ENCODE measurements around the gene LRRC23.

The LRRC23 gene

DNA sequence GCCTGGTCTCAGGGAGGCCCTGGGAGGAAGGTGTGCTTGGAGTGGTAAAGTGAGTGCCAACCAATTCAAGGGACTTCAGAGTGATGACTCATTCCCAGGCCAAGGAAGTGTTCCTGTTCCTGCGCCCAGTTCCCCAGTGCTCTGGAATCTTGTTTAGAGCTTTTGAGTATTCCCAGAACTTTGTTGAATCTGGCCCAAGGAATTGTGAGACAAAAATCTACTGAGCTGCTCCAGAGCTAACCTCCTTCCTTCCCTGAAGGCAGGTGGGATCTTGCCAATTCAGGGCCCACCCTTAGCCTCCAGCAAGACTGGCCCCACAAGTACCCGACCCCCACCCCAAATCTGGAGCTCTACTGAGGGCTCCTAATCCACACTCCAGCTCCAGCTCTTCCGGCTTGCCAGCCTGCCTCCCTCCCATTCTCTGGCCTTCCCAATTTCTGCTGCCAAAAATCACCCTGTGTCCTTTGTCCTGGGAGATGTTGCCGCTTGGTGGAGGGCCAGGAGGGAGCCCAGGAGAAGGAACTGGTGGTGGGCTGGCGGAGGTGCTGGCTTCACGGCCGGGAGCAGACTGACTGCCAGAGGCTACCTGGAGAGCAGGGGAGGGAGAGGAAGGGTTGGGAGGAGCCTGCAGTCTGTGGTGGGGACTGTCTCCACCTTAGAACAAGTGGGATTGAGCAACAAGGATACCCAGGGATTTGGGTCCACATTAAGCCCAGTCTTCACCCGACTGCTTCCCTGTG, 21.1 kb downstream of the LRRC23 start:
- DNase-seq (ENCODE audit: low read depth), result no peak

DNA sequence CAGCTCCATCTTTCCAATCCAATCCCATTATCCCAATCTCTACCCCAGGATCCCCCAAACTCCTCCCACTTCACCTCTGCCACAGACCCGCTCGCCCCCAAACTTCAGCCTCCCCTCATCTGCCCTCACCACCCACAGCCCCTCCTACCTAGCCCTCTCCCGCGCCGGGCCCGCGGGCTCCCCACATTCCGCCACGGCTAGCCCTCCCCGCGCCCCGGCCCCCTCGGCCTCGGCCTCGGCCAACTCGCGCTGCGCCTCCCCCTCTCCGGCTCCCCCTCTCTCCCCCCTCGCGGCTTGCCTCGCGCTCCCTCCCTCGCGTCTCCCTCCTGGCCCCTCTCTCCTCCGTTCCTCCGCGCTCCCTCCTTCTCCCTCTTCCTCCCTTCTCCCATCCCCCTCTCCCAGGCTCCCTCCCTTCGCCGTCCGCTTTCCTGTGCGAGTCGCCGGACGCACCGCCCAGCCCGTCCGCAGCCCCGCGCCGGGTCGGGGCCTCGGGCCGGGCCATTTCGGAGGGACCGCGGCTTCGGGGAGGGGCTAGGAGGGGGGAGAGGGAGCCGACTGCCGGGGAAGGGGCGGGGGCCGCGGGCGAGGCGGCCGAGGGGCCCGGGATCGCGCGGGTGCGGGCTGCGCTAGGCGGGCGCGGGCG, 22.9 kb downstream of the LRRC23 start, which contains the start of gene ATN1:
Gene ATN1 (plus strand): TSS at position 581 of the 643 bp plus-strand sequence. CDS start 6,043 bp downstream, outside the sequence.
- DNase-seq (ENCODE audit: low read depth), result no peak

DNA sequence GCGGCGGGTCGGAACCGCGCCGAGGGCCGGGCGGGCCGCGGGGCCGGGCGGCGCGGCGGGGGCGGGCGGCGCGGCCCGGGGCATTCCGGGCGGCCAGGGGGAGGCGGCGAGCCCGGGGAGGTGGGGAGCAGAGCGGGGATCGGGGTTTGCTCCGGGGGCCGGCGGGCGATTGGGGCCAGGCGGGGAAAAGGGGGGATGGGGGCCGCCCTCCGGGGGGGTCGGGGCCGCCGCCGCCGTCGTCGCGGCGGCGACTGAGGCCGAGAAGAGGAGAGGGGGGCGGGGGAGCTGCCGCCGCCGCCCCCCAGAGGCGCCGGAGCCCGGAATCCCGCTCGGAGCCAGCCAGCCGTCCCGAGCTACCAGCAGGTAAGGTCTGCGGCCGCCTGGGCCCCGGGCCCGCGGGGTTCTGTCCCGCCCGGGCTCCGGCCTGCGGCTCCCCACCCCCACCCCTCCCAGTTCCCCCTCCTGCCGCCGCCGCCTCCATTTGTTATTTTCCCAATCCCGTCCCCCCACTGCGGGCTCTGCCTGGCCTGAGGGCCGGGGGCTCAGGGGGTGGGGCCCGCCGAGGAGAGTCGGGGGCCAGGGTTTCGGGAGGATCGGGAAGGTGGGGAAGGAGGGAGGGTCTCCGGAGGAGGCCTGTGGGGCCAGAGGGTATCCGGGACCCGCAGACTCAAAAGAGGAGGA, 23.5 kb downstream of the LRRC23 start:
- DNase-seq (ENCODE audit: low read depth), result no peak

DNA sequence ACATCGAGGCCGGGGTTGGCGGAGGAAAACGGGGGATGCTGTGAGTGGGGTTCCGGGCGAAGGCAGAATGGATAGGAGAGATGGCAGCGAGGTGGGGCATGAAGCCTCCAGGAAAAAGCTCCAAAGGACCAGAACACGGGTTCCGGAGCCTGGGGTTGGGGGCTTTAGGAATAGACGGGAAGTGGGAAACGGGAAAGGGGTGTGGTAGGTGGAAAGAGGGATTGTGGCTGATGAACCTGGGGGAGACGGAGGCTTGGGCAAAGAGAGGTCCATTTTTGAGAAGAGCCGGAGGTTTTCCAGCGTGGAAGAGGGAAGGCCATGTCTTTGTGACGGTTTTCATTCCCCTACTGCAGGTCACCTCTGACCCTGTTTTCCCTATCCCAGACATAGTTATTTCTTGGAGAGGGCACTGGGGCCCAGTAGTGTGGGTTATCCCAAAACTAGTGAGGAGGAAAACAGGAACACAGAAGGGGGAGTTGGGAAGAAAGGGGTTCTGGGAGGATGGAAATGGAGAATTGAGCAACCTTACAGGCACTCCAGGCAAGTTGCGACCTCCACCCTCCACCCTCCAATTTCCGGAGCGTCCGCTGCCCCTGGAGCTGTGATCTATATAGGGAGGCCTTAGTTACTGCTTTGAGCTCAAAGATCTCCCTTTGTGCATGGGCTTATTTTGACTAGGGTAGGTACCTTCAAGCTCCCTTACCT, 24.2 kb downstream of the LRRC23 start:
- DNase-seq (ENCODE audit: low read depth), result no peak

DNA sequence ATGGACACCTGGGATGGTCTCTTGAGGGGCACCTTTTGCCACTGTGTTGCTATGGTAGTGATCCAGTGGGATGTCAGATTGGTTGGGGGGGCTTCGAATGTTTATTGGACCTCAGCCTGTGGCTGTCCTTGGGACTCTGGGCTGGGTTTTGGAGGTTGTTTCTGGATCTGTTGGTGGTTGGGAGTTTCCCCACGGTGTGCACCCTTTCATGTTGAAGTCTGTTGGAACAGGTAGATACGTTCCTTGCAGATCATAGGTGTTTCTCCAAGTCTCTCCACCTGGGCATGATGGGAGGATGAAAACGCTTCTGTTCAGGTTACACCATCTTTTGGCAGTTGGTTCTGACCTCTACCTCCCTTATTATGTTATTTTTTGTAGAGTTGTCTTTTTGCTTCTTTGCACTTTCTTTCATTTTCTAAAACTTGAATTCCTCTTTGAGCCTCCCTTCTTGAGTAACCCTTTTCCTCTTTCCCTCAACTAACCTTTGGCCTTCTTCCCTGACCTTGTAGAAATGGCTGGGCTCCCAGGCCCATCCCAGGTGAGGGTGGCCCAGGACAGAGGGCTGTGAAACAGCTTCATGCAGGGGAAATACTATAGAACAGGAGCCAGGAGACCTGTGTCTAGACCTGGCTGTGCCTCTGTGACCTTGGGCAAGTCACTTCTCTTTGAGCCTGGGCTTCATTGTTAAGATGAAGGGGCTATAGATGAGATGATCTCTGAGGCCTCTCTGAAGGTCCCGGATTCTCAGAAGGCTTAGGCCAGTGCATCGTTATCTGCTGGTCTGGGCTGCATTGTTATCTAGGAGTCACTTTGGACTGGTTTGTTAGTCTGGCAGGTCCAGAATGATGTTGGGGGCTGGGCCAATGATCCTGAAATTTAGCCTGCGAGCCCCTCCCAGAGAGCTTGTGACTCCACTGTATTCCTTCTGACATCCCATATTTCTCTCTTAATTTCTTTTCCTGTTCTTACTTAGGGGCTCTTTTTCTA, 25.1 kb downstream of the LRRC23 start:
- DNase-seq (ENCODE audit: low read depth), result no peak

DNA sequence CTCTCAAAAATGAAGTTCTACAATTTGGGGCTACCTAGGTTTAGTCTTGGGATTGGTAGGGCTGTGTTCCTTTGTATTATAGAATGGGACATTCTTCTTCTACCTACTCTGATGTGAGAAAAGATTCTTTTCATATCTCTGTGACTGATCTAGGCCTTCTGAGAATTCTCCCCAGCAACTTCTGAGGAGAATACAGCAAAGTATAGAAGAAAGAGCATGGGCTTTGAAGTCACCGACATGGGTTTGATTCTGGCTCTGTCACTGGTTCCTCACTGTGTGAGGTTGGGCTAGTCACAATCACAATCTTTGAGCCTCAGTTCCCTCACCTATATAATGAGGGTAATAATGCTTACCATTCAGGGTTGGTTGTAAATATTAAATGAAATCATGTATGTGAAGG, 28.1 kb downstream of the LRRC23 start:
- DNase-seq (ENCODE audit: low read depth), result no peak

DNA sequence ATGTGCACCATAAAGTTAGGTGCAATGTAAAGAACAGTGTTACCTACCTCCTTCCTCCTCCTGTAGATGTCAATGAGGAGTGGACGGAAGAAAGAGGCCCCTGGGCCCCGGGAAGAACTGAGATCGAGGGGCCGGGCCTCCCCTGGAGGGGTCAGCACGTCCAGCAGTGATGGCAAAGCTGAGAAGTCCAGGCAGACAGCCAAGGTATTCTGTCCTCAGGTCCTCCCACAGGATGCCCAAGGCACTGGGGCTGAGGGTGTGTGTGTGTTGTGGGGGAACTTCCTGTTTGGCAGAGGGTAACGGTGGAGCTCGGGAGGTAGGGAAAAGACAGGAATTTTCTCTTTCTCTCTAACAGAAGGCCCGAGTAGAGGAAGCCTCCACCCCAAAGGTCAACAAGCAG, 29.5 kb downstream of the LRRC23 start:
- DNase-seq (ENCODE audit: low read depth), result no peak

DNA sequence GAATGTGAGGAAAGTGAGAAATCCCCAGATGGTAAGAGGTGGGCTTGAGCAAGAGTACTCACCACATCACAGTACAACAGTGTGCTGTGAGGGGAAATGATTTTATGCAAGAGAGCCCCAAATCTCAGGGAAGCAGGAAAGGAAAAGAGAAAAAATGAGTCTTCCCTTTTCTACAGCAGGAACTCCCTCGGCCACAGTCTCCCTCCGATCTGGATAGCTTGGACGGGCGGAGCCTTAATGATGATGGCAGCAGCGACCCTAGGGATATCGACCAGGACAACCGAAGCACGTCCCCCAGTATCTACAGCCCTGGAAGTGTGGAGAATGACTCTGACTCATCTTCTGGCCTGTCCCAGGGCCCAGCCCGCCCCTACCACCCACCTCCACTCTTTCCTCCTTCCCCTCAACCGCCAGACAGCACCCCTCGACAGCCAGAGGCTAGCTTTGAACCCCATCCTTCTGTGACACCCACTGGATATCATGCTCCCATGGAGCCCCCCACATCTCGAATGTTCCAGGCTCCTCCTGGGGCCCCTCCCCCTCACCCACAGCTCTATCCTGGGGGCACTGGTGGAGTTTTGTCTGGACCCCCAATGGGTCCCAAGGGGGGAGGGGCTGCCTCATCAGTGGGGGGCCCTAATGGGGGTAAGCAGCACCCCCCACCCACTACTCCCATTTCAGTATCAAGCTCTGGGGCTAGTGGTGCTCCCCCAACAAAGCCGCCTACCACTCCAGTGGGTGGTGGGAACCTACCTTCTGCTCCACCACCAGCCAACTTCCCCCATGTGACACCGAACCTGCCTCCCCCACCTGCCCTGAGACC, 31.0 kb downstream of the LRRC23 start:
- DNase-seq (ENCODE audit: low read depth), result no peak

DNA sequence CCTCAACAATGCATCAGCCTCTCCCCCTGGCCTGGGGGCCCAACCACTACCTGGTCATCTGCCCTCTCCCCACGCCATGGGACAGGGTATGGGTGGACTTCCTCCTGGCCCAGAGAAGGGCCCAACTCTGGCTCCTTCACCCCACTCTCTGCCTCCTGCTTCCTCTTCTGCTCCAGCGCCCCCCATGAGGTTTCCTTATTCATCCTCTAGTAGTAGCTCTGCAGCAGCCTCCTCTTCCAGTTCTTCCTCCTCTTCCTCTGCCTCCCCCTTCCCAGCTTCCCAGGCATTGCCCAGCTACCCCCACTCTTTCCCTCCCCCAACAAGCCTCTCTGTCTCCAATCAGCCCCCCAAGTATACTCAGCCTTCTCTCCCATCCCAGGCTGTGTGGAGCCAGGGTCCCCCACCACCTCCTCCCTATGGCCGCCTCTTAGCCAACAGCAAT, 31.6 kb downstream of the LRRC23 start:
- DNase-seq (ENCODE audit: low read depth), result no peak

DNA sequence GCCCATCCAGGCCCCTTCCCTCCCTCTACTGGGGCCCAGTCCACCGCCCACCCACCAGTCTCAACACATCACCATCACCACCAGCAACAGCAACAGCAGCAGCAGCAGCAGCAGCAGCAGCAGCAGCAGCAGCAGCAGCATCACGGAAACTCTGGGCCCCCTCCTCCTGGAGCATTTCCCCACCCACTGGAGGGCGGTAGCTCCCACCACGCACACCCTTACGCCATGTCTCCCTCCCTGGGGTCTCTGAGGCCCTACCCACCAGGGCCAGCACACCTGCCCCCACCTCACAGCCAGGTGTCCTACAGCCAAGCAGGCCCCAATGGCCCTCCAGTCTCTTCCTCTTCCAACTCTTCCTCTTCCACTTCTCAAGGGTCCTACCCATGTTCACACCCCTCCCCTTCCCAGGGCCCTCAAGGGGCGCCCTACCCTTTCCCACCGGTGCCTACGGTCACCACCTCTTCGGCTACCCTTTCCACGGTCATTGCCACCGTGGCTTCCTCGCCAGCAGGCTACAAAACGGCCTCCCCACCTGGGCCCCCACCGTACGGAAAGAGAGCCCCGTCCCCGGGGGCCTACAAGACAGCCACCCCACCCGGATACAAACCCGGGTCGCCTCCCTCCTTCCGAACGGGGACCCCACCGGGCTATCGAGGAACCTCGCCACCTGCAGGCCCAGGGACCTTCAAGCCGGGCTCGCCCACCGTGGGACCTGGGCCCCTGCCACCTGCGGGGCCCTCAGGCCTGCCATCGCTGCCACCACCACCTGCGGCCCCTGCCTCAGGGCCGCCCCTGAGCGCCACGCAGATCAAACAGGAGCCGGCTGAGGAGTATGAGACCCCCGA, 32.2 kb downstream of the LRRC23 start:
- no peak for DNase-seq (ENCODE audit: low read depth)

DNA sequence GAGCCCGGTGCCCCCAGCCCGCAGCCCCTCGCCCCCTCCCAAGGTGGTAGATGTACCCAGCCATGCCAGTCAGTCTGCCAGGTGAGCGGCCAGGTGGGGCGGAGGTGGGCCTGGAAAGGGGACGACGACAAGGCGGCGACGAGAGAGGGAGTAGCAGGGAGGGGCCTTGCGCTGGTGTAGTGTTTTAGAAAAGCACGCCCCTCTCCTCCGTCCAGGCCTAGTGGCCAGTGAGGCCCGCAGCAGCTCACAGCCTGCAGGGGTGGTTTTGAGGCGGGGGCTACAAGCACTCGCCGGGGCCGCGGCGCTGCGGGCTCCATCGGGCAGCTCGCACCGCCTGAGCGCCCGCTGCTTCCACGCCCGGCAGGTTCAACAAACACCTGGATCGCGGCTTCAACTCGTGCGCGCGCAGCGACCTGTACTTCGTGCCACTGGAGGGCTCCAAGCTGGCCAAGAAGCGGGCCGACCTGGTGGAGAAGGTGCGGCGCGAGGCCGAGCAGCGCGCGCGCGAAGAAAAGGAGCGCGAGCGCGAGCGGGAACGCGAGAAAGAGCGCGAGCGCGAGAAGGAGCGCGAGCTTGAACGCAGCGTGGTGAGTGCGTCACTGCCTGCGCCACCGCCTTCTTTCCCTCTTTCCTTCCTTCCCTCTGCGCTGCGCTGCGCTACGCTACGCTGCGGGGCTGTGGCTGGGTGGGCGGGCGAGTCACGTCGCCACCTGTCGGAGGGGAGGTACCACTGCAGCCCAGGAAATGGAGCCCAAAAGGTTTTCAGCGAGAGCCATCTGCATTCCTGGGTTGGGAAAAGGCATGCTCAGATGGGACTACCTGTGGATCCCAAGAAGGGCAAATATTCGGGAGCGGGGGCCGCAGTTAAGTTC, 33.1 kb downstream of the LRRC23 start:
- peak; percentile 90 for DNase-seq (ENCODE audit: low read depth)

DNA sequence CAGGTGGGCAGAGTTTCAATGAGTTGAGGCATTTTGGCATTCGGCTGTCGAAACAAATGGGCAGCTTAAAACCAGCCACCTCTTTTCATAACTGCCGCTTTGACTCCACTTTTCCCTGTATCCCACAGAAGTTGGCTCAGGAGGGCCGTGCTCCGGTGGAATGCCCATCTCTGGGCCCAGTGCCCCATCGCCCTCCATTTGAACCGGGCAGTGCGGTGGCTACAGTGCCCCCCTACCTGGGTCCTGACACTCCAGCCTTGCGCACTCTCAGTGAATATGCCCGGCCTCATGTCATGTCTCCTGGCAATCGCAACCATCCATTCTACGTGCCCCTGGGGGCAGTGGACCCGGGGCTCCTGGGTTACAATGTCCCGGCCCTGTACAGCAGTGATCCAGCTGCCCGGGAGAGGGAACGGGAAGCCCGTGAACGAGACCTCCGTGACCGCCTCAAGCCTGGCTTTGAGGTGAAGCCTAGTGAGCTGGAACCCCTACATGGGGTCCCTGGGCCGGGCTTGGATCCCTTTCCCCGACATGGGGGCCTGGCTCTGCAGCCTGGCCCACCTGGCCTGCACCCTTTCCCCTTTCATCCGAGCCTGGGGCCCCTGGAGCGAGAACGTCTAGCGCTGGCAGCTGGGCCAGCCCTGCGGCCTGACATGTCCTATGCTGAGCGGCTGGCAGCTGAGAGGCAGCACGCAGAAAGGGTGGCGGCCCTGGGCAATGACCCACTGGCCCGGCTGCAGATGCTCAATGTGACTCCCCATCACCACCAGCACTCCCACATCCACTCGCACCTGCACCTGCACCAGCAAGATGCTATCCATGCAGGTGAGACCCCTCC, 34.0 kb downstream of the LRRC23 start:
- no peak for DNase-seq (ENCODE audit: low read depth)

DNA sequence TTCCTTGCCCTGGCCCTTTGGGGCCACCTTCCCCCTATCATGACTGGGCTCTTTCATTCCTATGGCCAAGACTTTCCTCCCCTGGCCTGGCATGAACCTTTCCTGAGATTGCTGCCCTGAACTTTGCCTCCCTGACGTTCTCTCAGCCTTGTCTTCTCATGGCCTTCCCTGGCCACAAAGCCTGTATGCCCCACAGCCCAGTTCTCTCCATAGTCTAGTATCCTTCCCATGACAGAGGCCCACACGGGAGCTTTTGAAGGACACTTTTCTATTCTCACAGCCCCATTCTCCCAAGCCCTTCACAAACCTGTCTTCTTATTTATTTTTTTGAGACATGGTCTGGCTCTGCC, 34.5 kb downstream of the LRRC23 start:
- no peak for DNase-seq (ENCODE audit: low read depth)

DNA sequence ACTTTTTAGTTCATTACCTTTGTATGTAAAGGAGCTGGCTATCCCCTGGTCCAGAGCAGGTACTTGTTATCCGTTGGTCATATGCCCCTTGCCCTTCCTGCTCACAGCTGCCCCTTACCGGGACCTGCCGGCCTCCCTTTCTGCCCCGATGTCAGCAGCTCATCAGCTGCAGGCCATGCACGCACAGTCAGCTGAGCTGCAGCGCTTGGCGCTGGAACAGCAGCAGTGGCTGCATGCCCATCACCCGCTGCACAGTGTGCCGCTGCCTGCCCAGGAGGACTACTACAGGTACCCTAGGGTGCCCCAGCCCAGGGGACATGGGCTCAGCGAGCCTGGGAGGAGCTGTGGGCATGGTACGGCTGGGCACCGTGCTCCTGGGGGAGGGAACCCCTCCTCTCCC, 36.6 kb downstream of the LRRC23 start:
- DNase-seq (ENCODE audit: low read depth), result no peak

DNA sequence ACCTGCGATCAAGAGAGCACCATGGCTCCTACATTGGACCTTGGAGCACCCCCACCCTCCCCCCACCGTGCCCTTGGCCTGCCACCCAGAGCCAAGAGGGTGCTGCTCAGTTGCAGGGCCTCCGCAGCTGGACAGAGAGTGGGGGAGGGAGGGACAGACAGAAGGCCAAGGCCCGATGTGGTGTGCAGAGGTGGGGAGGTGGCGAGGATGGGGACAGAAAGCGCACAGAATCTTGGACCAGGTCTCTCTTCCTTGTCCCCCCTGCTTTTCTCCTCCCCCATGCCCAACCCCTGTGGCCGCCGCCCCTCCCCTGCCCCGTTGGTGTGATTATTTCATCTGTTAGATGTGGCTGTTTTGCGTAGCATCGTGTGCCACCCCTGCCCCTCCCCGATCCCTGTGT, 37.2 kb downstream of the LRRC23 start:
- no peak for DNase-seq (ENCODE audit: low read depth)

DNA sequence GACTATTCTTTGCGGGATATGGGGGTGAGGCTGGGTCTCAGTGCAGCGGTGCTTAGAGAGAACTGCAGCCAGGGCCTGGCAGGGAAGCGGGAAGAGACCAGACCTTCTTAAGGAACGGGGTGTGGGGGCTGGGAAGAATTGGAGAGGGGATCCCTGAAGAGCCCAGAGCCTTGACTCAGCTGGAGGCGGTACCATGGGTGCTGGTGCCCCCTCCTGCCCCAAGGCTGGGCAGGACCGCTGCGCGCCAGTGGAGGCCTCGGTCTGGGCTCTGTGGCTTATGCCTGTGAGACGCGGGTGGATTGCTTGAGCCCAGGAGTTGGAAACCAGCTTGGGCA, 37.7 kb downstream of the LRRC23 start:
- no peak for DNase-seq (ENCODE audit: low read depth)

DNA sequence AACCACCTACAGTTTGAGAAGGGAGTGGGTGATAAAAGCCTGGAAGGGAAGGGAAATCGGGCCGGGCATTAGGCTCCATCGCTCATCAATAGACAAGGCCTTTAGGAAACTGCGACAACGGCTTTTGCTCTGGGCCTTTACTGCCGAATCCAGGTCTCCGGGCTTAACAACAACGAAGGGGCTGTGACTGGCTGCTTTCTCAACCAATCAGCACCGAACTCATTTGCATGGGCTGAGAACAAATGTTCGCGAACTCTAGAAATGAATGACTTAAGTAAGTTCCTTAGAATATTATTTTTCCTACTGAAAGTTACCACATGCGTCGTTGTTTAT, 38.7 kb downstream of the LRRC23 start:
- DNase-seq (ENCODE audit: low read depth), result no peak

Data from activated T-helper 9 cell treated with anti-CD3 and anti-CD28 coated beads, Interleukin-2, amount 50 U/mL, for 16 hours (primary cell).